Stimulated activated CD8-positive, alpha-beta memory T cell treated with anti-CD3 and anti-CD28 coated beads, Interleukin-15, amount 100 ng/mL, for 4 hours (primary cell): Measurements from ENCODE around the gene MPP7.
A peak's percentile ranks its signal among the peaks of the same experiment; 100 is the strongest.
"Not testable (repeated sequence)": the region's sequence is repeated elsewhere in the genome, so short reads cannot be mapped to it uniquely, and the experiment has no call there.

Experiments used
- DNase-seq, 2 donors: peaks; one replicate each; pipeline ENCODE4 v3.0.0-alpha.2; 2020; ENCODE audit warnings: low read depth in 2 of 2

Gene MPP7

GRCh38 chr10:28302638-28303488 is at the start of gene MPP7:
TSS of gene MPP7 (minus strand) at chr10:28303064. CDS start at chr10:28238604, 64,460 bp downstream.
- peak; percentile 91 to 96 for DNase-seq

GRCh38 chr10:28349892-28350291 is 47.0 kb upstream of the MPP7 start:
- no peak for DNase-seq

DNA sequence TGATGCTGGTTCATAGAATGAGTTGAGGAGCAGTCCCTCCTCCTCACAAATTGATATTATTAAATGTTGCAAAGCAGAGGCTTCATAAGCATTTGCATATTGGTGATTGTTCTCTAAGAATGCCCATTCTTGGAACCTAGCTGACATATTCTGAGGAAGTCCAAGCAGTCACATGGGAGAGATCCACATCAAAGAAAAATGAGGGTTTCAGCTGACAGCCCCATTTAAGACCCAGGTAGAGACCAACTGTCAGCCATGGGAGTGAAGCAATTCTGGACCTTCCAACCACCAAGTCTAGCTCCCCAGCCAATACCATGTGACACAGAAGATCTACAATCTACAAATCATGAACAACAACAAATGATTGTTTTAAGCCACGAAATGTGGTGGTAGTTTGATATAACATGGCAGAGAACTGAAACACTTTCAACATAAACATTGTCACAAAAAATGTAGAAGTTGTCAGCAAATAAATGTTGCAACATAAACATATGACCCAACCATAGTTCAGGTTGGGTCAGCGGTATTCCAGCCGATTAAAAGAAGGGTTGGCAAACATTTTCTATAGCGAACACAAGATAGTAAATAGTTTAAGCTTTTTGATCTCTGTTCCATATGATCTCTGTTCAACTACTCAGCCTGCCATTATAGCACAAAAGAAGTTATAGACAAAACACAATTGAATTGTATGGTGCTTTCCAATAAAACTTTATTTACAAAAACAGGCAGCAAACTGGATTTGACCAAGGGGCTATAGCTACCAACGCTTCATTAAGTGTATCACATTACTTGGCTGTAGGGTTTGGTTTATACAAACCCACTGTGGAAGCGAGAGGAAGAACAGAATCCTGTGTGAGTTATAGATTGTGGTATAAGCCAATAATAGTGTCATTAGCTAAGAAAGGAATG is 41.4 kb upstream of the MPP7 start:
- no peak for DNase-seq

- DNase-seq, result no peak
These were observed 40.4 kb upstream of the MPP7 start for GRCh38 chr10:28343252-28343651.

- not testable (repeated sequence) for DNase-seq
These were observed 38.8 kb upstream of the MPP7 start for GRCh38 chr10:28341679-28342078.

- DNase-seq, result no peak
These were observed 29.9 kb upstream of the MPP7 start for GRCh38 chr10:28332726-28333125.

DNA sequence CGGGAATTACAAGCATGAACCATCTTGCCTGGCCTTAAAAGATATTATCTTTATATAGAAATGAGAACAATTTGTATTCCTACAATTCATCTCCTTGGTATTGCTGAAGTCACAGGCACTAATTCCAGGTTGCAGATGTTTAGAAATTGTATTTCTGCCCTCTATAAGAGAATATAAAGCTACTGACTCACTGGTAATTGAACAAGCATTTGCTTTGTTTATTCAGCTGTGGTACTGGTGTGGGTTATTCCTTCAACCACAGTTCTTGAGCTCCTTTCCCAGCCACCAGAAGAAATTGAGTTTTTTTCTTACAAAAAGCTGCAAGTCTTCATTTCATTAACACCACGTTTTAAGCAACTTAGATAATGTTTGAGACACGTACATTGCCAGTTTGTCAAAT is 29.0 kb upstream of the MPP7 start:
- no peak for DNase-seq

DNA sequence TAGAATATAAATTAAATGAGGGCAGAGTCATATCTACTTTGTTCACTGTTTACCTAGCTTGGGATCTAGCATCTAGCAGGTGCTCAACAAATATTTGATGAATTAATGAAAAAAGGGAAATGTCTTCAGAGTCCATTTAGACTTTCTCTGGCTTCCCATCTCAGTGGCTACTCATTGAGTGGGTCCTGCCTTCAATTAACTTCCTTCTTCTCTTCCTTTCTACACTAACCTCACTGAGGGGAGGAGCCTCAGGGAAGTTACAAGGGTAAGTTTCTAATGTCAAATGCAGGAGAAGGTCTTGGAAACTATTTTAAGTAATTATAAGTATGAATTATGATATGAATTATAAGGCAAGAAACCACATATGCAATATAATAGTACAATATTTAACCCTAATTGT is 28.2 kb upstream of the MPP7 start:
- DNase-seq, result no peak

DNA sequence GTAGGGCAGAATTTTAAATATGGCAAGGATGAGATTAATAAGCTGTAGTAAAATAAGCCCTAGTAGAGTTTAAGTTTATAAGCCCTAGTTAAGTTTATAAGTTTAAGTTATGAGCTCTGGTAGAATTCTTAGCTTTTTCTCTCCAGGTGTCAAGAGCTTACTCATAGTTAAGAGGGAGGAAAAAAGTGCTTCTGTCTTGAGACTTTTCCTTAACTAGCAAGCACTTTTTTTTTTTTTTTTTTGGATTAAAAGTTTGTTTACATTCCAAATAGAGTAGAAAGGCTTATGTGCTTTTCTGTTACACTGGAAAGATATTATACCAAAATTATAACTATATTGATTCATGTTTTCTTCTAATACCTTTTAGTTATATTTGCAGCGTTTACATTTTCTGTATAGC is 25.5 kb upstream of the MPP7 start:
- DNase-seq, result no peak

GRCh38 chr10:28327491-28327880 is 24.6 kb upstream of the MPP7 start:
- no peak for DNase-seq

DNA sequence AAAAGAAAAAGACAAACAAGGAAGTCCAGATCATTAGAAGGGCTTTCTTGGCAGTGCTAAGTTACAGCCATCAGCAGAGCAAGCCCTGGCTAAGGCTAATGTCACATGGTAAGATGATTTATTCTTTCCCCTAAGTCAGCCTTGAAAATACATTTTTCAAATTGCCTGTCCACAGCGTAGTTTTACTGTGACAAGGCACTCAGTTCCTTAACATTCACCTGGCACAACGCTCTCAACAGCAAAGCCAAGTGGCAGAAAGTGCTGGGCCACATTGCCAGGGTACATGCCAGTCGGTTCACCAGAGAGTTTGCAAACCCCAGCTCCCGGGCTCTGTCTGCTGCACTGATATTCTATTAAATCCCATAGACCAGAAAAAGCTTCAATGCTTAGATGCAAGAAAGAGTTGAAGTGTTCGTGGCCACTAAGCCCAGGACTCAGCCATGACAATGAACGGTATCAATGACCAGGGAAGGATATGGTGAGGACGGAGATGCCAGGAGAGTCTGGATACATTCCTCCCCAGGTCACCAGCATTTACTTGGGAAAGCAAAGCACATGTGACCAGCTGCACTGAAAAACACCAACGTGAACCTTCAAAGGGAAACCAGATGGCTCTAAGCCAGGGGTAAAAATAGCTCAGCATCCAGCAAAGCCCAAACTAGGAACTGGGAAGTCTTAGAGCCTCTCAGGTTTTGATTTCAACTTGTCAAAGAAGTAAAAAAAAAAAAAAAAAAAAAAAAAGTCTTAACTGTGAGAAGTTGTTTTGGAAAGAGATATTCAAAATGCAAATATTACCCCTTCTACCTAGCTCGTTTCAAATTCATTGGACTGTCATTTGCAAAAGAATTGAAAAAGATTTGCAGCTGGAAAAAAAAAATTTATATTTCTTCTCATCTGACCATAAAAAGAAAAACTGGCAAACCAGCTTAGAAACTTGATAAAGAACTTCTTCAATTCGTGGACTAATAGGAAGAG is 23.9 kb upstream of the MPP7 start:
- DNase-seq, result no peak

DNA sequence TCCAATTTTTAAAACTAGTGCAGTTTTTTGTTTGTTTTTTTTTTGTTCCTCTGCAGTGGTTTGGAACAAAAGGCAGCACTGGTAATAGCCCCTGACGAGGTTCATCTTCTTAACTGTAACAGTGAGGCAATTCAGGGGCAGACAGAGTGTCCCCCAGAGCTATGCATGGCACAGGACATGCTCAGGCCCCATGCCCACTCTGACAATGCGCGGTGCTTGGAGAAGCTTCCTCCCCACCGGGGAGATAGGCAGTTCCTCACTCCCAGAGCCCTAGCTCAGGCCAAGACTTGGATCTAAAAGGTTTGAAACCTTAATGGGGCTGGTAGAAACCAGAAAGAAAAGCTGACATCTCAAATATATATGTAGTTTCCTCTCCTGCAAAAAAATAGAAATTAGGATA is 17.9 kb upstream of the MPP7 start:
- DNase-seq, result no peak

- DNase-seq, result no peak
These were observed 17.2 kb upstream of the MPP7 start for GRCh38 chr10:28320090-28320489.

DNA sequence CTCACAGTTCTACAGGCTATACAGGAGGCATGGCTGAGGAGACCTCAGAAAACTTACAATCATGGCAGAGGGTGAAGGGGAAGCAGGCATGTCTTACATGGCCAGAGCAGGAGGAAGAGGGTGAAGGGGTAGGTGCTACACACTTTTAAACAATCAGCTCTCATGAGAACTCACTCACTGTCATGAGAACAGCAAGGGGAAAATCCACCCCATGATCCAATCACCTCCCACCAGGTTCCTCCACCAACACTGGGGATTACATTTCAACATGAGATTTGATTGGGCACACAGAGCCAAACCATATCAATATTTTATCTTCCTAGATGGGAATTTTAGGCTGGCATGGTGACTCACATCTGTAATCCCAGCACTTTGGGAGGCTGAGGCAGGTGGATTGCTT is 16.2 kb upstream of the MPP7 start:
- not testable (repeated sequence) for DNase-seq

DNA sequence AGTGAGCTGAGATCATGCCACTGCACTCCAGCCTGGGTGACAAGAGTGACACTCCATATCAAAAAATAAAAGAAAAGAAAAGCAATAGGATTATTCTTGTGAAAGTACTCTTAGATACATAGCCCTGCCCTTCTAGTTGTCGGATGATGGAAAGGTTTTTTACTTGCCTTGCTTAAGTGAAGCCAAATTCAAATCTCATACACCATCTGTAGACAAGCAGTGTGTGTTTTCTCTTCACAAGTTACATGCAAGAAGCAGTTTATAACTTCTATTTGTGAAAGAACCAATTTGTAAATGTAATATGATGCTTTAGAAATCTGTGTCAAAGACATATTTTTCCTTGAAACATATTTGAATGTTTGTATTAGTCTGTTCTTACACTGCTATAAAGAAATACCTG is 15.8 kb upstream of the MPP7 start:
- DNase-seq, result no peak

GRCh38 chr10:28317760-28318159 is 14.9 kb upstream of the MPP7 start:
- DNase-seq, result no peak

GRCh38 chr10:28316696-28317095 is 13.8 kb upstream of the MPP7 start:
- no peak for DNase-seq

GRCh38 chr10:28315140-28315539 is 12.3 kb upstream of the MPP7 start:
- no peak for DNase-seq

DNA sequence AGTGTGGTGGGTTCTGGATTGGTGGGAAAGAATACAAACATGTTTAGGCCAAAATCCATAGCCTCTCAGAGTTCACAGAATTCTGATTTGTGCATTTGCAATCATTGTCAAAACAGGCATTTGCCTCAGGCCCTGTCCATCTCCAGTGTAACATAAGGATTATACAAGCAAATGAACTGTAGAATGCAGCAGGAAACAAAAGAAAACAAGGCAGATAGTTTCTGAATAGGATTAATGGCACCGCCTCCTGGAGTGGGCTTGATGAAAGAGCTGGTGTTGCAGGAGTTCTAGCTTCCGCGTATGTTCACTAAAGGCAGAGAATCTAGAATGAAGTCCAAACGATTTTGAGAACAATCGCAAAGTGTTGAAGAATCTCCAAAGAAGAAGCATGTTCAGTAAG is 11.3 kb upstream of the MPP7 start:
- DNase-seq, result no peak

GRCh38 chr10:28312572-28312971 is 9.7 kb upstream of the MPP7 start:
- DNase-seq, result no peak

DNA sequence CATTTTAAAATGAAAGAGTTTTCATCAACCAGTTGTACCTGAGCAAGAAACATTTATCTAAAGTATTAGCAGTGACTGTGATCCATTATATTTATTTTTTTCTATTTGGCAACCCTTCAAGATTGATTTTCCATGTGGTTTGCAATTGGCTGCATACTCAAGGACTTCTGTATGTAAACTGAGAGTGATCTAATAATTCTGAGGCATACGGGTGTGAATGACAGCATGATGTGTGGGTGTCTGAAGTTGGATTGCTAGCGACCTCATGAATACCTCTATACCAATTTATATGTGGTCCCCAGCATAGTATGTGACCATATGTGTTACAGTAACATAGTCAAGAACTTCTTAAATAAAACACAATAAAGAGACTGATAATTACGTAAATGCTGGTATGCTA is 8.2 kb upstream of the MPP7 start:
- no peak for DNase-seq

DNA sequence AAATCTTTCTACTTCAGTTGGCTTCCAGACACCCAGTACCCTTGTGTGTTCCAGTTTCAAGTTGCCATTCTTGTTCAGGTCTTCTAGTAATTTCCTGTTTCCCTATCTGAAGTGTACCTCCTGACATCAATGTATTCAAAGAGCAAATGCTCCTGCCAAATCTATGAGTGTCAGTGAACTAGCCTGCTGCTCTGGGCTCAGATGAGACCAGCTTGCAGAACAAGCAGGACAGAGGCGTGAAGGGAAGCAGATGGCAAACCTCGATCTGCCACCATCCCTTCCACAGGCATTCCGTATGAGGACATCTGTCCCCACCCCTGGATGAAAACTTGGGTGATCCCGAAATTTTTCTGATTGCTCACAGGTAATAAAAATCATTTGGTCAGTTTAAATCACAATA is 4.4 kb upstream of the MPP7 start:
- DNase-seq, result no peak
